ENCODE data around the gene PPP1R7. TPM values are rescaled to one million over a fixed set of nuclear protein-coding genes. Genes with fewer than 3 reads are reported as not detected.

The PPP1R7 gene
- total RNA-seq, 1 experiment from 2014 or later: 24.0 TPM

DNA sequence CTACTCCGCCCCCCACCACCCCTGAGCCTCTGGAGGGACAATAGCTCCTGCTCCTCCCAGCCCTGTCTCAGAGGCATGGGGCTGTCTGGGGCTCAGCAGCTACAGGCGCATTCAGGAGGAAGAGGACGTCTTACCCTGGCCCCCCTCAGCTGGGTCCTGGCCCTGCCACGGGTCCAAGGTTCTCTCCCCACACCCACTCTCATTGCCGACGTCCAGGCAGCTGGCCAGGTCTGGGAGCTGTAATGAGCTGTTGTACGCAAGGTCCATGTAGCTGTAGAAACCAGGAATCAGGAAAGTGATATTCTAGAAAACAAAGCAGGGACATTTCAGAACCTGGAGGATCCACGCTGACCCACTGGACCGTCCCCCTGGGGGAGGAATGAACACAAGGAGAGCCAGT lies 14.5 kb upstream of the PPP1R7 start:
- in situ Hi-C loops (cut with HindIII; ENCODE audit: low pct_unique_long_range_greater_than_20kb, low sequenced_read_pairs): no loop called here
- no peak for DNase-seq (ENCODE audit: low read depth, low spot score)

DNA sequence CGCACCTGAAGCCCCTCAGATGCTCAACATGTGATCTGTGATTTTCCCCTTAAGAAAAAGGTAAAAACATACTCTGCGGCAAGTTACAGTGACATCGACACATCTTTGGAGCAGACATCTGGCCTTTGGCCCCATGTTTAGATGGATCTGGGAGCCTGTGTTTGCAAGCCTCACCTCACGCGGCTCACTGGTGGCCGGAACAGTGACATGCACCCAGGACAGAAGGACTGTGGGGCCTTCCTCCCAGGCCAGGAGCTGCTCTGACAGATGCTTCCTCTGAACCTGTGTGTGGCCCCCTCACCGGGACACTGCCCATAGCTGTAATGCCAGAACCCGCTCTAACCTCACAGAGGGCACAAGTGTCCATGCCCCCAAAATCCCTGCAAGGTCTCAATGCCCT lies 14.1 kb upstream of the PPP1R7 start:
- in situ Hi-C loops (cut with HindIII; ENCODE audit: low pct_unique_long_range_greater_than_20kb, low sequenced_read_pairs): no loop called here
- DNase-seq (ENCODE audit: low read depth, low spot score): no peak

GRCh38 chr2:241136661-241137260 lies 13.5 kb upstream of the PPP1R7 start:
- DNase-seq (ENCODE audit: low read depth, low spot score): no peak
- in situ Hi-C loops (cut with HindIII; ENCODE audit: low pct_unique_long_range_greater_than_20kb, low sequenced_read_pairs): no loop called here

DNA sequence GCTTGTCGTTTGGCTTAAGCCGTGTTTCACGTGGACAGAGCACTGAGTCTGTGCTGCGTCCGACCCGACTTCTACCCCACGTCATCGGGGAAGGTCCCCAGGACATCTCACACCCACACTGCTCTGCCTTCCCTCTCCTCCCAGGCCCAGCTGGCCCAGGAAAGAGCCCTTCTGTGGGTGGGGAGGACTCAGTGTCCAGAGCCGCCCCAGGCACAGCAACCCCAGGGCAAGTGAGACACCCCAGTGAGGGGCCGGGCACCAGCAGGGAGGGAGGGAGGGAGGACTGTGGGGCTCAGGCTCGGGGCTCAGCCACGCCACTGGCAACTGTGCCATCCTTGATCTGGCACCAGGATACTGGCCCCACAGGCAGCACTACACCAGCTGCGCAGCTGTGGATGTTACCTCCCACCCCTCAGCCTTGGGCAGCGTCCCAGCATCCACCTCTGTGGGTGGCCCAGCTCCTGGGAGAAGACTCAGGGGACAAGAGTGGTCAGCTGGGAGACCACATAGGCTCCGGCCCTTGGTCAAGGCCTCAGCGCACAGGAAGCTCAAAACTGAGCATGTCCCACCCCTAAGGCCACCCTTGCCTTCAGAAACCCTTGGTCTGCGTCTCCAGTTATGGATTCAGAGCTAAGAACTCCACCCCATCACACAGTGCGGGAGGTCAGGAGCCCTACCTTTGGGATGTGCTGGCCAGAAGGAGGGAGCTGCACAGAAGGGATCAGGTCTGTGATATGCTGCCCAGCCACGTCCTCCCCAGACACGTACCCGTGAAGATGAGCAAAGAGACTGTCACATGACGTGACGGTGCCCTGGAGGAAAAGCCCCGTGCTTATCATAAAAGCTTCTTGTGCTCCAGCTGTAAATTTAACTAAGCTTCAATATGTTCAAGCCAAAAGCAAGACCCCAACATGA lies 12.7 kb upstream of the PPP1R7 start:
- in situ Hi-C loops (cut with HindIII; ENCODE audit: low pct_unique_long_range_greater_than_20kb, low sequenced_read_pairs): no loop called here
- DNase-seq (ENCODE audit: low read depth, low spot score): no peak

DNA sequence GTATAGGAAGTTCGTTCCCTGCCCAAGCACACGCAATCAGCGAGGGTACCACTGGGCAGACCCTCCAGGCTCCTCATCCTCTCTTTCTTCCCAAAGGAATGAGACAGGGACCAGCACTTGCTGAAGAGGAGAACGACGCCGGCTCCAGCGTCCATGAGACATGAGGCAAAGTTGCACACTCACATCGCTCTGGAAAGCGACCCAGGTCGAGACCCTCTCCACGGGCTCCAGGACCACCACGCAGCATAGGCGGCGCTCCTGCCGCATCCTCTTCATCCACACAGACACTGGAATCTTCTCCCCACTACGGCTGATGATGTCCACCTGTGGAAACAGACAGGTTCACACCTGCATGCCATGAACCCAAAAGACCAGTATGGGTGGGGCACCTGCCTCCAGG lies 11.8 kb upstream of the PPP1R7 start:
- no peak for DNase-seq (ENCODE audit: low read depth, low spot score)
- in situ Hi-C loops (cut with HindIII; ENCODE audit: low pct_unique_long_range_greater_than_20kb, low sequenced_read_pairs): no loop called here

DNA sequence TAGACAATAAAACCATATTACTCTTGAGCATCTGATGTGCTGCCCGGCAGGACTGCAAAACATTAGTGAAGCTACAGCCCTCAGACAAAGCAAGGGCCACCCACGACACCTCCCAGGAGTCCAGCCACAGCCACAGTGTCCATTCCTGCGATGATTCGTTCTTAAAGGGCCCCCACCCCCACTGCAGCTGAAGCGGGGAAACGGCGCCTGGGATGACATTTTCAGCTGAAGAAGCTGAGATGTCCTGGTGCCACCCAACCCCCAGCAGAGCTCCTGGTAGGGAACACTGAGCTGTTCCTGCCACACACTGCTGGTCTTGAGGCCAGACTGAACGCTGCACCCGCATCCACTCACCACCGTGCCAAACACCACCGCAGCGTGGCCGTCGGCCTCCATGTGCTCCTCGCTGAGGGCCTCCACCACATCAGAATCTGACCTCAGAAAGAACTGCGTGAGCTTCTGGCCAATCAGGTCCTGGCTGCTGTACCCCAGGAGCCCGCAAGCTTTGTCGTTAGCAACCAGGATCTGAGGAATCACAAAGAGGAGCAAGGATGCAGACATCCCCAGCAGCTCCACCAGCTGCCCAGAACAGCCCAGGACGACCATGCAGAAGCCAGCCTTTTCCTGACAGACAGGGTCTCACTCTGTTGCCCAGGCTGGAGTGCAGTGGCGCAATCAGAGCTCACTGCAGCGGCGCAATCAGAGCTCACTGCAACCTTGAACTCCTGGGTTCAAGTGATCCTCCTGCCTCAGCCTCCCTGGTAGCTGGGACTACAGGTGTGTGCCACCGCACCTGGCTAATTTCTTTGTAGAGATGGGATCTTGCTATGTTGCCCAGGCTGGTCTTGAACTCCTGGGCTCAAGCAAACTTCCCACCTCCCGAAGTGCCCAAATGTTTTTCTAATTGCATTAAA lies 10.5 kb upstream of the PPP1R7 start:
- no peak for DNase-seq (ENCODE audit: low read depth, low spot score)
- in situ Hi-C loops (cut with HindIII; ENCODE audit: low pct_unique_long_range_greater_than_20kb, low sequenced_read_pairs): no loop called here

DNA sequence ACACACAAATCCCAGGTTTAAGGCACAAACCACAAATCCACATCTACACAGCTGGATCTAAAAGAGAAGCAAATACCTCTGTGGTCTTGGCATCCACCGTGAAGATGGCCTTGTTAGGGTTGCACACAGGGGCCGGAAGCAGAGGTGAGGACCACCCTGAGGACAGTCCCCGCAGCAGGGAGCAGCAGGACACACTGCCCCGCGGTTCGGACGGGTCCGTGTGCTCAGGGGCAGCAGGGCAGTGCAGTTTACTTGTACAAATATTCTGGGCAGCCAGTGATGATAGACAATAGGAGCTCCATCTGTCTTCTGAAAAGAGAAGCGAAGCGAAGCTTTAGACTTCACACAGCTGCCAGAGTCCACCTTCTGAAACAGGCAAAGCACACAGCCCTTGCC lies 9.8 kb upstream of the PPP1R7 start:
- no peak for DNase-seq (ENCODE audit: low read depth, low spot score)
- in situ Hi-C loops (cut with HindIII; ENCODE audit: low pct_unique_long_range_greater_than_20kb, low sequenced_read_pairs): no loop called here

DNA sequence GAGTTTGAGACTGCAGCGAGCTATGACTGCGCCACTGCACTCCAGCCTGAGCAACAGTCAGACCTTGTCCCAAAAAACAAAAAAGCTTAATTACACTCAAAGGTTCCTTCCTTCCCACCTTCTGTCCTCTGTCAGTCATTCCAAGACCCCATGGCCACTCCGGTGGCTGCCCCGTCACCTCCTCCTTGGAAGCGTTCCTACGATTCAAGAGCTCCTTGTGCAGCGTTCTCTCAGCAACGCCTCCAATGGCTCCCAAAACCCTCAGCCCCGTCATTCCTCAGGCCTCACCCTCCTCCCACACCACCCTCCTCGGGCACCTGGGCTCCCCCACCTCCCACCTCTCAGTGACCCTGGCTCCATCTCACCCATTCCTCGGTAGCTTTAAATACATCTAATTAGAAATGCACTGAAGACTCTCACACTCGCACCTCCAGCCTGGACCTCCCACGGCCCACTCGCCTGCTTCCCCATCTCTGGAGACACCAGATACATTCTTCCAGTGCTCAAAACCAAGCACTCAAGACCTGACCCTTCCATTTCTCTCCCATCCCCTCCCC lies 9.0 kb upstream of the PPP1R7 start:
- DNase-seq (ENCODE audit: low read depth, low spot score): no peak
- in situ Hi-C loops (cut with HindIII; ENCODE audit: low pct_unique_long_range_greater_than_20kb, low sequenced_read_pairs): no loop called here

DNA sequence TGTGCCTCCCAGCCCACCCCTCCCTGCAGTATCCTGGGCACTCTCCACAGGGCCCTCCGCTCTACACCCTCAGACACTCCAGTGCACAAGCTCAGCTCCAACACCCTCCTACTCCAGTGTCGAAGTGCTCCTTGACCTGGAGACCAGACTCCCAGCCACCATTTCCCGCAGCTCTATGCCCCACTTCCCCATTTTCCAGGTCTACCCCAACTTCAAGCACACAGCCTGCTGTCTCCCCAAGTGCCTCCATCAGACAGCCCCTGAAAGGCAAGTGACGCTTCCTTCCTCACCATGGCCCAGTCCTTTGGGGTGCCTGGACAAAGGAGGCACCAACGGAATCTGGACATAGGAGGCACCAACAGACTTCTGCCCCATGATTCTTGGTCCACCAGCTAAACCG lies 8.2 kb upstream of the PPP1R7 start:
- in situ Hi-C loops (cut with HindIII; ENCODE audit: low pct_unique_long_range_greater_than_20kb, low sequenced_read_pairs): no loop called here
- no peak for DNase-seq (ENCODE audit: low read depth, low spot score)

DNA sequence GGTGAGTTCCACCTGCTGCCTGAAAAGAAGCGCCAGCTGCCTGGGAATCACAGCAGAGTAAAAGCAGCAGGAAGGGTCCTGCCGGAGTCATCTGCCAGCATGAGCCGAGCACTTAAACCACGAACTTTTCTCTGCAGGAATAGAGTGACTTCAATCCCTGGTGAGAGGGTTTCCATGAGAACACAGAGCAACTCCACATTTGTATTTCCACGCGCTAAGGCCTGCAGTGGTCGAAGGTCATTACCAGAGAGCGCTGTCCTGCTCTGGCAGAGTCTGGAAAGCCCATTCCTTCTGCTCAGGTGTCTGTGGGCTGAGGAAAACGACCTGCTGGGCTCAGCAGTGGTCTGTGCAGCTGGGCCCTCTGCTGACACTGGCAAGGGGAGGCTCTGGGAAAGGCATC lies 7.7 kb upstream of the PPP1R7 start:
- DNase-seq (ENCODE audit: low read depth, low spot score): no peak
- in situ Hi-C loops (cut with HindIII; ENCODE audit: low pct_unique_long_range_greater_than_20kb, low sequenced_read_pairs): no loop called here

- in situ Hi-C loops (cut with HindIII; ENCODE audit: low pct_unique_long_range_greater_than_20kb, low sequenced_read_pairs): no loop called here
- no peak for DNase-seq (ENCODE audit: low read depth, low spot score)
These were observed 4.0 kb upstream of the PPP1R7 start for GRCh38 chr2:241146286-241146685.

- no peak for DNase-seq (ENCODE audit: low read depth, low spot score)
- in situ Hi-C loops (cut with HindIII; ENCODE audit: low pct_unique_long_range_greater_than_20kb, low sequenced_read_pairs): no loop called here
These were observed 2.9 kb upstream of the PPP1R7 start for GRCh38 chr2:241147336-241147735.

DNA sequence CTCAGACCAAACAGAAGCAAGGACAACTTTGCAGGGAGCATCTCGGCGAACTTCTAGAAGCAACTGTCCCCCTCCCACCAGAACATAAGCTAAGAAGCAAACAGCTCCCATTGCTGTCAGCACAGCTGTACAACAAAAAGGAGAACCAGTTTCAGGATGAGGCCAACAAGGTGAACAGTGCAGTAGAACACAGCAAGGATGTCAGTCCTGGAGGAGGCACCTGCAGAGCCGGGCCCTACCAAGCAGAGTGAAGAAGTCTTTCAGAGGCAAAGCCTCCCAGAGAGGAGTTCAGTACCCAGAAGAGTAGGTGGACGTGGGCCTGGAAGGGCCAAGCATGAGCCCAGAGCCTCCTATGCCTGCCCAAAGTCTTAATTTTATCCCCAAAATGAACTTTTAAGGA lies 2.0 kb upstream of the PPP1R7 start:
- no peak for DNase-seq (ENCODE audit: low read depth, low spot score)
- in situ Hi-C loops (cut with HindIII; ENCODE audit: low pct_unique_long_range_greater_than_20kb, low sequenced_read_pairs): no loop called here

- in situ Hi-C loops (cut with HindIII; ENCODE audit: low pct_unique_long_range_greater_than_20kb, low sequenced_read_pairs): no loop called here
- peak; percentile 95 for DNase-seq (ENCODE audit: low read depth, low spot score)
These were observed 1.2 kb upstream of the PPP1R7 start, which contains the start of gene PASK for GRCh38 chr2:241148891-241149674. Gene PASK (minus strand): TSS chr2:241149472. CDS start chr2:241143032, 6,440 bp downstream.

DNA sequence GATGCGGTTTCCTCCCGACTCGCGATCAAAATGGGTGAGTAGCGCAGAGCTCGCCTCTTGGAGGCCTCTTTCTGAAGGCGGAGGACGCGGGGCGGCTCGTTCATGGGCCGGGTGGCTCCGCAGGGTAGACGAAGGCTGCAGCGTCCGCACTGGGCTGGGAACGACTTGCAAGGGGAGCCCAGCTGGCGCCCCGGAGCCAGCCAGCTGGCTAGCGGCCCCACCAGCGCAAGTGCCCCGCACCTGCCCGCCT lies 667 bp upstream of the PPP1R7 start:
- in situ Hi-C loops (cut with HindIII; ENCODE audit: low pct_unique_long_range_greater_than_20kb, low sequenced_read_pairs): no loop called here
- no peak for DNase-seq (ENCODE audit: low read depth, low spot score)

GRCh38 chr2:241150660-241151530 lies 628 bp downstream of the PPP1R7 start:
- in situ Hi-C loops (cut with HindIII; ENCODE audit: low pct_unique_long_range_greater_than_20kb, low sequenced_read_pairs): no loop called here
- no peak for DNase-seq (ENCODE audit: low read depth, low spot score)
